Astrocyte of the spinal cord (primary cell): Measurements from ENCODE around the gene DCXR.

Experiments
- DNase-seq: peaks from one replicate; pipeline ENCODE4 v3.0.0; 2011; ENCODE audit warnings: low read depth, low spot score
- H3K4me3 ChIP-seq: 2 replicates; pipeline ENCODE4 v1.5.1; 2011; ENCODE audit warnings: low read depth, mild to moderate bottlenecking, low read length, moderate library complexity
- CTCF ChIP-seq: IDR thresholded peaks from 2 replicates; pipeline ENCODE4 v1.5.1; 2012; ENCODE audit warnings: low read depth, mild to moderate bottlenecking, low read length, inconsistent platforms
- in situ Hi-C: cut with HindIII; loops from 2 replicates; pipeline ENCODE4 v1.10.0; 2017; ENCODE audit warnings: low sequenced_read_pairs

DCXR gene

GRCh38 chr17:82072827-82073226 lies 35.3 kb upstream of the DCXR start:
- DNase-seq, result no peak
- in situ Hi-C loops, result no loop called here
- TF ChIP-seq CTCF, result no peak
- no peak overlapping the region for H3K4me3 ChIP-seq

GRCh38 chr17:82070611-82071010 lies 33.1 kb upstream of the DCXR start:
- no peak for DNase-seq
- TF ChIP-seq CTCF, result no peak
- in situ Hi-C loops, result no loop called here

GRCh38 chr17:82065638-82066303 lies 28.3 kb upstream of the DCXR start, which contains the start of gene DUS1L:
Gene DUS1L (minus strand): TSS chr17:82065804. CDS start chr17:82065059, 745 bp downstream.
- no peak for TF ChIP-seq CTCF
- DNase-seq, result peak; percentile 45
- H3K4me3 ChIP-seq, result peak within 1 kb of the TSS; percentile 70
- in situ Hi-C loops, result no loop called here

More at GRCh38 chr17:82070611-82071010, 33.1 kb upstream of the DCXR start:
- no peak overlapping the region for H3K4me3 ChIP-seq

GRCh38 chr17:82065193-82065637 lies 27.7 kb upstream of the DCXR start:
- in situ Hi-C loops, result no loop called here
- DNase-seq, result peak; percentile 17
- TF ChIP-seq CTCF, result no peak
- peak overlapping the region; percentile 70 for H3K4me3 ChIP-seq

- in situ Hi-C loops, result no loop called here
- H3K4me3 ChIP-seq, result peak overlapping the region; percentile 70
- DNase-seq, result no peak
- no peak for TF ChIP-seq CTCF
Observed at GRCh38 chr17:82064433-82065192, 27.1 kb upstream of the DCXR start.

GRCh38 chr17:82063424-82064415 lies 26.2 kb upstream of the DCXR start:
- no peak for TF ChIP-seq CTCF
- no peak overlapping the region for H3K4me3 ChIP-seq
- no peak for DNase-seq
- in situ Hi-C loops, result no loop called here
